Stimulated activated CD8-positive, alpha-beta memory T cell treated with anti-CD3 and anti-CD28 coated beads, Interleukin-12 subunit alpha, Interleukin-12 subunit beta, amount 100 ng/mL, for 4 hours (primary cell): ENCODE data around the gene HSPA8.
"Not testable (repeated sequence)": the region's sequence is repeated elsewhere in the genome, so short reads cannot be mapped to it uniquely, and the experiment has no call there.

Experiments used
- DNase-seq: peaks from one replicate; pipeline ENCODE4 v3.0.0-alpha.2; 2020; ENCODE audit warnings: low read depth

The HSPA8 gene

GRCh38 chr11:123072332-123072761 lies 10.4 kb upstream of the HSPA8 start:
- DNase-seq = no peak

GRCh38 chr11:123069908-123070821 lies 8.2 kb upstream of the HSPA8 start:
- no peak for DNase-seq

GRCh38 chr11:123065621-123066020 lies 3.7 kb upstream of the HSPA8 start:
- DNase-seq = no peak

GRCh38 chr11:123063826-123064657 lies 2.1 kb upstream of the HSPA8 start:
- DNase-seq = no peak

- no peak for DNase-seq
Measured at GRCh38 chr11:123062892-123063825, 1.2 kb upstream of the HSPA8 start.

- peak; percentile 100 for DNase-seq
Measured at GRCh38 chr11:123062158-123062891, 389 bp upstream of the HSPA8 start.

- no peak for DNase-seq
Measured at GRCh38 chr11:123060277-123061000, 1.5 kb downstream of the HSPA8 start.

- not testable (repeated sequence) for DNase-seq
Measured at GRCh38 chr11:123059041-123059920, 2.7 kb downstream of the HSPA8 start.

GRCh38 chr11:123057661-123058305 lies 4.2 kb downstream of the HSPA8 start:
- DNase-seq = no peak

GRCh38 chr11:123056835-123057491 lies 5.0 kb downstream of the HSPA8 start:
- no peak for DNase-seq

- DNase-seq = no peak
Measured at GRCh38 chr11:123055191-123055901, 6.6 kb downstream of the HSPA8 start.

GRCh38 chr11:123054301-123055065 lies 7.5 kb downstream of the HSPA8 start:
- DNase-seq = no peak

GRCh38 chr11:123052901-123053721 lies 8.8 kb downstream of the HSPA8 start:
- DNase-seq = no peak

- DNase-seq = no peak
Measured at GRCh38 chr11:123051634-123052033, 10.3 kb downstream of the HSPA8 start.

GRCh38 chr11:123051146-123051545 lies 10.8 kb downstream of the HSPA8 start:
- DNase-seq = no peak

- DNase-seq = no peak
Measured at GRCh38 chr11:123047947-123048293, 14.0 kb downstream of the HSPA8 start.
